A204.1 (cell line): ENCODE data around the gene SLC13A3.
"Not testable (repeated sequence)": the region's sequence is repeated elsewhere in the genome, so short reads cannot be mapped to it uniquely, and the experiment has no call there.

Source experiments
- FAIRE-seq: peaks from 2 replicates; lab custom pipeline; 2012; peaks lifted over from hg19 to GRCh38; lab: Jason Lieb, UNC

The SLC13A3 gene

GRCh38 chr20:46681032-46681854, 30.0 kb upstream of the SLC13A3 start:
- no peak for FAIRE-seq

GRCh38 chr20:46680684-46681031, 29.4 kb upstream of the SLC13A3 start:
- no peak for FAIRE-seq

GRCh38 chr20:46678516-46678915, 27.3 kb upstream of the SLC13A3 start:
- no peak for FAIRE-seq

GRCh38 chr20:46677608-46678007, 26.3 kb upstream of the SLC13A3 start:
- no peak for FAIRE-seq

- FAIRE-seq, result not testable (repeated sequence)
Measured at GRCh38 chr20:46676649-46677316, 25.5 kb upstream of the SLC13A3 start.

GRCh38 chr20:46674253-46675083, 23.2 kb upstream of the SLC13A3 start:
- FAIRE-seq, result no peak

- no peak for FAIRE-seq
Measured at GRCh38 chr20:46673394-46674252, 22.4 kb upstream of the SLC13A3 start.

GRCh38 chr20:46672543-46673148, 21.4 kb upstream of the SLC13A3 start:
- FAIRE-seq, result no peak

GRCh38 chr20:46671866-46672542, 20.7 kb upstream of the SLC13A3 start:
- FAIRE-seq, result no peak

GRCh38 chr20:46670585-46671584, 19.6 kb upstream of the SLC13A3 start:
- no peak for FAIRE-seq

- no peak for FAIRE-seq
Measured at GRCh38 chr20:46670228-46670584, 18.9 kb upstream of the SLC13A3 start.

GRCh38 chr20:46666818-46667515, 15.7 kb upstream of the SLC13A3 start:
- FAIRE-seq, result no peak

GRCh38 chr20:46666306-46666705, 15.0 kb upstream of the SLC13A3 start:
- no peak for FAIRE-seq

GRCh38 chr20:46665602-46666001, 14.3 kb upstream of the SLC13A3 start:
- no peak for FAIRE-seq

GRCh38 chr20:46663531-46663930, 12.3 kb upstream of the SLC13A3 start:
- FAIRE-seq, result no peak

- no peak for FAIRE-seq
Measured at GRCh38 chr20:46661659-46662058, 10.4 kb upstream of the SLC13A3 start.

GRCh38 chr20:46660487-46660886, 9.2 kb upstream of the SLC13A3 start:
- no peak for FAIRE-seq

GRCh38 chr20:46657618-46658017, 6.4 kb upstream of the SLC13A3 start:
- FAIRE-seq, result no peak

GRCh38 chr20:46657137-46657536, 5.9 kb upstream of the SLC13A3 start:
- FAIRE-seq, result no peak
